CD8-positive, alpha-beta memory T cell (primary cell): ENCODE results near the gene PDAP1. TPM values are rescaled to one million over a fixed set of nuclear protein-coding genes. Genes with fewer than 3 reads are reported as not detected.

Experiments used
- CTCF ChIA-PET: fragments of 350-600 bp; sonication (Branson Sonifier 250); formaldehyde crosslinking; loops from one replicate; lab custom pipeline; 2021; ENCODE audit warnings: antibody characterized with exemption; lab: Charles Lee
- POLR2A ChIA-PET: fragments of 350-600 bp; sonication (Branson Sonifier 250); formaldehyde crosslinking; loops from one replicate; lab custom pipeline; 2021; ENCODE audit warnings: antibody characterized with exemption; lab: Charles Lee
- DNase-seq, 5 donors: peaks; one replicate each; pipeline versions ENCODE4 v3.0.0 to v3.0.0-alpha.2; 2020 to 2022; ENCODE audit warnings: mixed read lengths in 1 of 5
- H3K27ac ChIP-seq: one replicate; pipeline ENCODE4 v1.7.0; 2013; ENCODE audit warnings: low read depth, mild to moderate bottlenecking, low read length, moderate library complexity
- H3K27me3 ChIP-seq: 2 replicates; pipeline ENCODE4 v1.7.0; 2013; ENCODE audit warnings: low read length, mild to moderate bottlenecking; ENCODE audit not compliant: insufficient read depth, poor library complexity, severe bottlenecking
- H3K36me3 ChIP-seq: 2 replicates; pipeline ENCODE4 v1.7.0; 2013; ENCODE audit warnings: mild to moderate bottlenecking, low read length, moderate library complexity; ENCODE audit not compliant: insufficient read depth
- H3K4me1 ChIP-seq: 2 replicates; pipeline ENCODE4 v1.7.0; 2013; ENCODE audit warnings: mild to moderate bottlenecking, low read length, moderate library complexity; ENCODE audit not compliant: insufficient read depth
- H3K4me3 ChIP-seq: 2 replicates; pipeline ENCODE4 v1.7.0; 2013; ENCODE audit warnings: mild to moderate bottlenecking, low read length
- H3K9me3 ChIP-seq: 2 replicates; pipeline ENCODE4 v1.7.0; 2013; ENCODE audit warnings: mild to moderate bottlenecking, low read length
- H3K27ac Mint-ChIP-seq, 8 donors: one replicate each; pipeline ENCODE4 v1.8.0; 2020 to 2021; ENCODE audit warnings: mixed read lengths in 8 of 8, mild to moderate bottlenecking in 6 of 8, inconsistent platforms in 3 of 8, moderate library complexity in 3 of 8
- H3K27me3 Mint-ChIP-seq, 2 donors: one replicate each; pipeline ENCODE4 v1.8.0; 2020 to 2021; ENCODE audit warnings: mixed read lengths in 2 of 2, mild to moderate bottlenecking in 1 of 2, moderate library complexity in 1 of 2
- H3K36me3 Mint-ChIP-seq, 3 donors: one replicate each; pipeline ENCODE4 v1.8.0; 2020 to 2021; ENCODE audit warnings: mixed read lengths in 3 of 3, inconsistent platforms in 1 of 3, mild to moderate bottlenecking in 1 of 3
- H3K4me1 Mint-ChIP-seq, 3 donors: one replicate each; pipeline ENCODE4 v1.8.0; 2020 to 2021; ENCODE audit warnings: mixed read lengths in 3 of 3, inconsistent platforms in 1 of 3, mild to moderate bottlenecking in 1 of 3
- H3K4me3 Mint-ChIP-seq, 7 donors: one replicate each; pipeline ENCODE4 v1.8.0; 2020 to 2021; ENCODE audit warnings: mixed read lengths in 7 of 7, mild to moderate bottlenecking in 6 of 7, moderate library complexity in 4 of 7, inconsistent platforms in 2 of 7
- H3K9me3 Mint-ChIP-seq, 5 donors: one replicate each; pipeline ENCODE4 v1.8.0; 2020 to 2022; ENCODE audit warnings: mixed read lengths in 5 of 5, mild to moderate bottlenecking in 3 of 5, moderate library complexity in 2 of 5, inconsistent platforms in 1 of 5
- polyA plus RNA-seq: library from polyadenylated mRNA; unstranded; fragments of 300-500 nt; fragmentation: Illumina TruSeq; gene quantifications from one replicate; pipeline ENCODE4 v1.2.3, GENCODE V29; 2021
- total RNA-seq, 2 experiments: library from RNA; stranded (reverse); gene quantifications; one replicate each; pipeline ENCODE4 v1.2.3, GENCODE V29; 2021

Gene PDAP1
- total and polyA plus RNA-seq, 3 experiments from 2014 or later, result 32.8 to 210 (median 198) TPM

DNA sequence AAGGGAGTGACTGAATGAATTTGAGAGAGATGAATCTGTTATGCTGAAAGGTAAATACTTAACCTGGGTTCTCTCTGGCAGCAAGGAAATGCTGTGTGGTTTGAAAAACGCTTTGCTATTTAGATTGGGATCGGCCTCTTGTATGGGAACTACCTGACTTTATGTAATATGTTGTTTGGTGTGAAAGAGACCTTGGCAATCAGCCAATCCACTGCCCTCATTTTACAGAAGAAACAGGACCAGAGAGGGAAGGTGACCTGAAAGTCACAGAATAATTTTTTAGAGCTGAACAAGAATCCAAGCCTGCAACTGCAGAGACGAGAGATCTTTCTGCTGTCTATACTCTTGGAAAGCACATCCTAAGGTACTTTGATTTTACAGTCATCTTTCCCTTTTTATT, 1.4 kb upstream of the PDAP1 start:
- H3K4me3 Mint-ChIP-seq, result peak overlapping the region; percentile 89 to 99 (median 95)
- CTCF ChIA-PET, result interaction anchor here (1.6 to 1.7 kb wide), 2 partner anchors 15 to 44 kb away, joined by 4 read pairs; no protein-coding TSS in a partner anchor
- H3K4me3 ChIP-seq, result peak overlapping the region; percentile 80

DNA sequence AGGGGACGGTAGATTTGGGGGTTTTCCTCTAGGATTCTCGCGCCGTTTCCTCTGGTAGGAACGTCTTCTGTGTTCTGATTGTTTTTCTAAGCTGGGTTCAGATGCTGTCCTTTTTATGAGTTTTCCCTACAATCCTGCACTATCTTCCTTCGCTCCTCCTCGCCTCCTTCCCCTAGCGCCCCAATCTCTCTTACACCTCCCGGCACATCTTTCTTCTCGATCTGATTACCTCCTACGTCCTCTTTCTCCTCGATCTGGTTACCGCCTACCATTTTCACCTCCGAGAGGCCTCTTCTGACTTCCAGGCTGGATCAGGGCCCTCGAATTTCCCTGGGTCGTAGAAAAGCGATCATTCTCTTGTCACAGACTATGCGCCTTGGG, 785 bp upstream of the PDAP1 start:
- DNase-seq, result no peak
- Histone ChIP-seq H3K36me3 (peaks cover 31% of the 10 kb centered on the region), H3K4me3 (peak overlapping the region; percentile 80), H3K27me3 (no peaks in the 10 kb centered on the region), H3K9me3 (no peaks in the 10 kb centered on the region), H3K27ac (peak overlapping the region; percentile 93), H3K4me1 (peaks cover 40% of the 10 kb centered on the region)
- peak overlapping the region; percentile 91 to 100 (median 98) for H3K27ac Mint-ChIP-seq
- H3K9me3 Mint-ChIP-seq, result no peaks in the 10 kb centered on the region
- H3K36me3 Mint-ChIP-seq, result peaks cover 5 to 63% (median 8%) of the 10 kb centered on the region in 3 donors
- POLR2A ChIA-PET, result interaction anchor here (0.6 to 5.4 kb wide), 19 partner anchors 10 to 1019 kb away, joined by 3 to 45 read pairs (median 6); partner anchors contain the start of genes ARPC1B, ATP5MF, CPSF4 and PTCD1
- peaks cover 50 to 73% (median 52%) of the 10 kb centered on the region in 3 donors for H3K4me1 Mint-ChIP-seq
- CTCF ChIA-PET, result interaction anchor here (0.6 to 1.9 kb wide), 19 partner anchors 11 to 96 kb away, joined by 3 to 9 read pairs (median 4); partner anchors contain the start of gene ZKSCAN5
- H3K27me3 Mint-ChIP-seq, result no peaks in the 10 kb centered on the region
- peak overlapping the region; percentile 89 to 99 (median 95) for H3K4me3 Mint-ChIP-seq

More for the DNA sequence above, 1.4 kb upstream of the PDAP1 start:
- Mint-ChIP-seq H3K4me1 (peaks cover 47 to 69% (median 49%) of the 10 kb centered on the region in 3 donors), H3K36me3 (peaks cover 5 to 63% (median 8%) of the 10 kb centered on the region in 3 donors), H3K27me3 (no peaks in the 10 kb centered on the region), H3K9me3 (no peaks in the 10 kb centered on the region), H3K27ac (peak overlapping the region; percentile 91 to 100 (median 98))
- DNase-seq, result no peak
- Histone ChIP-seq H3K27me3 (no peaks in the 10 kb centered on the region), H3K27ac (peak overlapping the region; percentile 93), H3K4me1 (peaks cover 37% of the 10 kb centered on the region), H3K36me3 (peaks cover 31% of the 10 kb centered on the region), H3K9me3 (no peaks in the 10 kb centered on the region)
- POLR2A ChIA-PET, result interaction anchor here (0.5 to 2.9 kb wide), 6 partner anchors 20 to 149 kb away, joined by 6 to 29 read pairs (median 12); partner anchors contain the start of genes ARPC1B, ZNF394 and ZNF655

DNA sequence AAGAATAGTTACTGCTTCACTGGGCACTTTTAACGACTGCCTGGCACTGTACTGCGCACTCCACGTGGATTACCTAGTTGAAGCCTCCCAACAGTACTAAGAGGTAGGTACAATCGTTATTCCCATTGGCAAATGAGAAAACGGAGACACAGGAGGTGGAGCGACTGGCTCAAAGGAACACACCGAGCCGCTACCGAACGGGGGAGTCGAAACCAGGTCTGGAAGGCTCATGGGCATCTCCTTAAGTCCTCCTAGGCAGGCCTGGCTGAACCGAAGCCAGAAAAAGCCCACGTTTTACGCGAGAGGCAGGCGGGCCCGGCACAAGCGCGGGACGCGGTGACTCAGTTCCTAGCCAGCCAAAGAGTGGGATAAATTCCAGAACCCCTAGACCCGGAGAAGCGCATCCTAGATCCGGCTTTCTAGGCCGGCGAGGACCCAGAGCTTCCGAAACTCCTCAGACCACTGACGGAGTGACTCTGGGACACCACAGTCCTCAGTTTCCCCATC, 472 bp downstream of the PDAP1 start:
- CTCF ChIA-PET, result interaction anchor here (1.1 to 1.9 kb wide), 9 partner anchors 9 to 209 kb away, joined by 3 to 9 read pairs (median 5); partner anchors contain the start of gene ZKSCAN5

DNA sequence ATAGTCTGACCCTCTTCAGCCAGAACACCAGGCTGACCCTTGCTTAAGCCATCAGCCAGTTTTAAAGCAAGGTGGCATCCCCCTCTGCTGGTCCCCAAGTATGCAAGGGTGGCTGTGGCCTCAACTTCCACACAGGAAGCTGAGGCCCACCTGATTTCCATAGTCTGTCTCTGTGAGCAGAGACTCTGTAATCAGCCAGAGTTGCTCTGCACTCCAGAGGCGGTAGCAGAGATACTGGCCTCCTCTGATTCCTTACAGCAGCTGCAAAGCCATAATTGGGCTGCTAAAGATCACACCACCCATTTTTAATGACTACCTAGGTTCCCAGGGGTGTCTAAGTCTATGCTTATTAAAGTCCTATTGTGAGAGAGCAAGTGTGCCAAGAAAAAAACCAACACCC, 1.8 kb downstream of the PDAP1 start:
- H3K9me3 Mint-ChIP-seq, result no peaks in the 10 kb centered on the region
- H3K4me3 ChIP-seq, result no peak overlapping the region
- H3K27ac Mint-ChIP-seq, result peak overlapping the region; percentile 79 to 99 (median 96)
- H3K9me3 ChIP-seq, result no peaks in the 10 kb centered on the region
- peak overlapping the region; percentile 48 to 93 (median 66) for H3K4me3 Mint-ChIP-seq
- H3K4me1 ChIP-seq, result peaks cover 40% of the 10 kb centered on the region
- POLR2A ChIA-PET, result interaction anchor here (0.7 to 5.4 kb wide), 3 partner anchors 10 to 59 kb away, joined by 3 to 45 read pairs (median 4); partner anchors contain the start of gene ATP5MF
- peaks cover 6 to 59% (median 10%) of the 10 kb centered on the region in 3 donors for H3K36me3 Mint-ChIP-seq
- H3K27me3 Mint-ChIP-seq, result no peaks in the 10 kb centered on the region
- no peak for DNase-seq
- peaks cover 27% of the 10 kb centered on the region for H3K36me3 ChIP-seq
- no peaks in the 10 kb centered on the region for H3K27me3 ChIP-seq
- peaks cover 53 to 65% (median 56%) of the 10 kb centered on the region in 3 donors for H3K4me1 Mint-ChIP-seq
- H3K27ac ChIP-seq, result no peak overlapping the region
- CTCF ChIA-PET, result interaction anchor here (1.3 to 1.4 kb wide), 2 partner anchors 19 to 26 kb away, joined by 3 to 5 read pairs; no protein-coding TSS in a partner anchor

More for the DNA sequence above, 472 bp downstream of the PDAP1 start:
- Mint-ChIP-seq H3K4me1 (peaks cover 53 to 72% (median 55%) of the 10 kb centered on the region in 3 donors), H3K27ac (peak overlapping the region; percentile 91 to 100 (median 98)), H3K4me3 (peak overlapping the region; percentile 89 to 99 (median 95)), H3K36me3 (peaks cover 5 to 66% (median 10%) of the 10 kb centered on the region in 3 donors), H3K9me3 (no peaks in the 10 kb centered on the region), H3K27me3 (no peaks in the 10 kb centered on the region)
- POLR2A ChIA-PET, result interaction anchor here (1.2 to 5.4 kb wide), 9 partner anchors 9 to 151 kb away, joined by 4 to 45 read pairs (median 10); partner anchors contain the start of genes ARPC1B, ATP5MF, CPSF4 and PTCD1
- Histone ChIP-seq H3K9me3 (no peaks in the 10 kb centered on the region), H3K4me3 (peak overlapping the region; percentile 80), H3K27me3 (no peaks in the 10 kb centered on the region), H3K27ac (peak overlapping the region; percentile 93), H3K36me3 (peaks cover 35% of the 10 kb centered on the region), H3K4me1 (peaks cover 40% of the 10 kb centered on the region)
- DNase-seq, result peak in 3 of 5 donors; percentile 14 to 57 (median 30)

DNA sequence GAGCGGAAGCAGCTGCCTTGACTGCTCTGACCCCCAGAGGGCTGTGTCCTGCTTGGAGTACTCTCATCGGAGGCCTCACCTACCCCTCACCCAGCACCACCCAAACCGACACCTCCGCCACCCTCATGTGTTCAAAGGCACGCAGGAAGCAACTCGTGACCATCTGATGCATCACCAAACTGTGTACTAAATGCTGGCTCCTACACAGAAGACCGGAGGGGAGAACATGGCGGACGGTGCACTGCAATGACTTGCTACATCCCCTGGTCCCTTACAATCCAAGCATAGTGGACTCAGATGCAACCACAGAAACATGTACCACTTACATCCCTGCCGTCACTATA, 3.4 kb downstream of the PDAP1 start:
- no peaks in the 10 kb centered on the region for H3K9me3 Mint-ChIP-seq
- Histone ChIP-seq H3K4me3 (no peak overlapping the region), H3K27me3 (no peaks in the 10 kb centered on the region), H3K9me3 (no peaks in the 10 kb centered on the region), H3K4me1 (peaks cover 29% of the 10 kb centered on the region), H3K36me3 (peaks cover 32% of the 10 kb centered on the region), H3K27ac (no peak overlapping the region)
- H3K36me3 Mint-ChIP-seq, result peaks cover 10 to 61% (median 11%) of the 10 kb centered on the region in 3 donors
- peaks cover 44 to 52% (median 47%) of the 10 kb centered on the region in 3 donors for H3K4me1 Mint-ChIP-seq
- CTCF ChIA-PET, result interaction anchor here (0.9 to 1.3 kb wide), 2 partner anchors 18 to 40 kb away, joined by 3 to 4 read pairs; no protein-coding TSS in a partner anchor
- POLR2A ChIA-PET, result interaction anchor here (5.4 kb wide), 1 partner anchor 11 kb away, joined by 45 read pairs; no protein-coding TSS in a partner anchor
- peak in 1 of 5 donors; percentile 32 for DNase-seq
- no peaks in the 10 kb centered on the region for H3K27me3 Mint-ChIP-seq
- peak overlapping the region in 6 of 8 donors; percentile 47 to 87 (median 64) for H3K27ac Mint-ChIP-seq
- peak overlapping the region in 2 of 7 donors; percentile 13 to 34 for H3K4me3 Mint-ChIP-seq

DNA sequence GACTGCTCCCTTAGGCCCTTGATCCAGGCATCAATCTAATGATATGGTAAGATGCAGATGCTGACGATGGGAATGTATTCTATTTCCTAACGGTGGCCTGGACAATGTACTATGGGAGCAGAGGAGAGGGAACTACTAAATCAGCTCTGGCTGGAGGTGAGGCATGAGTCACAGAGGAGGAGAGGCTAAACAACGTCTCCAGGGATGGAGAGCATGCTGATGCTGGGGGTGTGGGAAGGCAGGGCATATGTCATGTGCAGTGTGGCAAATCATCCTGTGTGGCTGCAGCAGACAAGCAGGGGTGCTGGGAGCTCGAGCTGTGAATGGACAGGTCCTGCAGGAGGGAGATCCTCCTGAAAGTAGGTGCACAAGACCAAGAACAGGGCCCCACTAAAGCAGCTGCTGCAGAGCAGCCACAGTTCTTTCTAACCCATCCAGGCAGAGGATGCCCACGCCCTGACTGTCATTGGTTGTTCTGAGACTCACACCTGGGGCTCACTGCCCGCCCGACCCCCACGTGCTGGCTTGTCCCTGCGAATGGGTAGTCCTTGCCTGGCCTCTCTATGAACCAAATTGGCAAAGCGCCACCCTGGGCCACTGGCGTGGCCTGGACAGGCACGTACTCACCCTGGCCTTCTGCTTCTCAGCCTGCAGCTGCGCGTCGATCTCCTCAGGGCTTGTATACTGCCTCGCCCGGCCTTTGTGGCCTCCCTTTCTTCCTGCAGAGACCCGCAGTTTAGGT, 4.0 kb downstream of the PDAP1 start:
- Mint-ChIP-seq H3K27me3 (no peaks in the 10 kb centered on the region), H3K27ac (peak overlapping the region; percentile 54 to 87 (median 61)), H3K4me3 (peak overlapping the region in 4 of 7 donors; percentile 13 to 34 (median 18)), H3K36me3 (peaks cover 10 to 62% (median 11%) of the 10 kb centered on the region in 3 donors), H3K9me3 (no peaks in the 10 kb centered on the region), H3K4me1 (peaks cover 38 to 51% (median 43%) of the 10 kb centered on the region in 3 donors)
- H3K36me3 ChIP-seq, result peaks cover 38% of the 10 kb centered on the region
- ChIA-PET CTCF (interaction anchor here (0.9 to 3.4 kb wide), 3 partner anchors 11 to 40 kb away, joined by 3 to 13 read pairs (median 4); no protein-coding TSS in a partner anchor), POLR2A (interaction anchor here (5.4 kb wide), 1 partner anchor 11 kb away, joined by 45 read pairs; no protein-coding TSS in a partner anchor)
- H3K4me1 ChIP-seq, result peaks cover 24% of the 10 kb centered on the region
- H3K27ac ChIP-seq, result no peak overlapping the region
- no peak overlapping the region for H3K4me3 ChIP-seq
- no peaks in the 10 kb centered on the region for H3K27me3 ChIP-seq
- no peaks in the 10 kb centered on the region for H3K9me3 ChIP-seq
- no peak for DNase-seq

DNA sequence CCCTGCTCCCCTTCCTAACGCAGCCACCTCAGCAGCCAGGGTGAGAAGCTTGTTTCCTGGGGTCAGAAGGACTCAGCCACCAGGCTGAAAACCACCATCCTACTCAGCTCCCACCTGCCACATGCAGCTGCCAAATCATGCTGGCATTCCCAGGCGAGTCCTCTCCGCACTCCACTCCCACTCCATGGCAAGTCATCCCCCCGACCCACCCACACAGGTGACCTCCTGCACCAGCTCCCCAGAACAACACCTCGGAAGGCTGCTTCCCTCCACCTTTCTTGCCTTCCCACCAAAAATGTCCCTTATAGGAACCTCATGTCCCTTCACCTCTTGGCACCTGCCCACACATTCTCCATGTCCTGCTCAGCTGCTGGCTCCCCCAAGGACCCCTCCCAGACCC, 4.6 kb downstream of the PDAP1 start:
- CTCF ChIA-PET, result interaction anchor here (0.9 to 3.4 kb wide), 3 partner anchors 10 to 39 kb away, joined by 3 to 13 read pairs (median 4); no protein-coding TSS in a partner anchor
- POLR2A ChIA-PET, result no interaction called here
- H3K27ac Mint-ChIP-seq, result peak overlapping the region in 5 of 8 donors; percentile 59 to 77 (median 63)

More for the DNA sequence above, 4.6 kb downstream of the PDAP1 start:
- H3K36me3 ChIP-seq, result peaks cover 40% of the 10 kb centered on the region
- H3K27me3 Mint-ChIP-seq, result no peaks in the 10 kb centered on the region
- peaks cover 22% of the 10 kb centered on the region for H3K4me1 ChIP-seq
- no peaks in the 10 kb centered on the region for H3K27me3 ChIP-seq
- peak overlapping the region in 1 of 7 donors; percentile 13 for H3K4me3 Mint-ChIP-seq
- no peak overlapping the region for H3K4me3 ChIP-seq
- DNase-seq, result no peak
- H3K9me3 ChIP-seq, result no peaks in the 10 kb centered on the region
- H3K36me3 Mint-ChIP-seq, result peaks cover 10 to 62% (median 11%) of the 10 kb centered on the region in 3 donors
- no peaks in the 10 kb centered on the region for H3K9me3 Mint-ChIP-seq
- H3K4me1 Mint-ChIP-seq, result peaks cover 32 to 51% (median 40%) of the 10 kb centered on the region in 3 donors
- no peak overlapping the region for H3K27ac ChIP-seq
